Loucy (cell line): ENCODE measurements around the gene DHRS7B.

ENCODE experiments used
- EZH2phosphoT487 ChIP-seq: fragments of 200-600 bp; IDR thresholded peaks from 2 replicates; pipeline ENCODE4 v1.6.1; 2018; ENCODE audit warnings: antibody characterized with exemption, mild to moderate bottlenecking, moderate library complexity, borderline replicate concordance
- TF ChIP-seq, protein P1 (sequence below): fragments of 200-600 bp; sonication (generic); conservative IDR thresholded peaks from 2 replicates; pipeline ENCODE4 v1.5.1; 2014; ENCODE audit warnings: mild to moderate bottlenecking, antibody characterized with exemption, low read length

DNA sequence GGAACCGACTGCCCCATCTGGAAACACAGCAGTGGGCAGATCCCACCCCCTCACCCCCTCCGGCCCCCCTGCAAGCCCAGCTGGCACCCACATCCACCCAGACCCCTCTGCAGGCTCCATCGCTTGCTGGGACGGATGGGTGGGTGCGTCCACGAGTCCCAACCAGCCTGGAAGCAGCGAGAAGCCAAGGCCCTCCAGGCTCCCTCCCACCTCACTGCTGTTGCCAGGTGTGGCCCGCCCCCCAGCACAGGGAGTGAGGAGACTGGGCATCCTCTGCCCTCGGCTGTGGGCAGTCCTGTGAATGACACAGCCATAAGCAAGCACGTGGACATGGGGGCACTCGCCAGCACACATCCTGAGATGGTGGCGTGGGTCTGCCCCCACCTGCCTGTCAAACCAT lies 75.7 kb downstream of the DHRS7B start:
- TF ChIP-seq, protein P1, sequence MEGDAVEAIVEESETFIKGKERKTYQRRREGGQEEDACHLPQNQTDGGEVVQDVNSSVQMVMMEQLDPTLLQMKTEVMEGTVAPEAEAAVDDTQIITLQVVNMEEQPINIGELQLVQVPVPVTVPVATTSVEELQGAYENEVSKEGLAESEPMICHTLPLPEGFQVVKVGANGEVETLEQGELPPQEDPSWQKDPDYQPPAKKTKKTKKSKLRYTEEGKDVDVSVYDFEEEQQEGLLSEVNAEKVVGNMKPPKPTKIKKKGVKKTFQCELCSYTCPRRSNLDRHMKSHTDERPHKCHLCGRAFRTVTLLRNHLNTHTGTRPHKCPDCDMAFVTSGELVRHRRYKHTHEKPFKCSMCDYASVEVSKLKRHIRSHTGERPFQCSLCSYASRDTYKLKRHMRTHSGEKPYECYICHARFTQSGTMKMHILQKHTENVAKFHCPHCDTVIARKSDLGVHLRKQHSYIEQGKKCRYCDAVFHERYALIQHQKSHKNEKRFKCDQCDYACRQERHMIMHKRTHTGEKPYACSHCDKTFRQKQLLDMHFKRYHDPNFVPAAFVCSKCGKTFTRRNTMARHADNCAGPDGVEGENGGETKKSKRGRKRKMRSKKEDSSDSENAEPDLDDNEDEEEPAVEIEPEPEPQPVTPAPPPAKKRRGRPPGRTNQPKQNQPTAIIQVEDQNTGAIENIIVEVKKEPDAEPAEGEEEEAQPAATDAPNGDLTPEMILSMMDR: no peak
- no peak for TF ChIP-seq EZH2phosphoT487
